ENCODE results near the gene MAP2K6. TPM values are rescaled to one million over a fixed set of nuclear protein-coding genes. Genes with fewer than 3 reads are reported as not detected.
A peak's percentile ranks its signal among the peaks of the same experiment; 100 is the strongest.

Gene MAP2K6
- polyA plus RNA-seq, 1 of the 3 experiments (the other 2 are of a cell fraction): 6.7 TPM

GRCh38 chr17:69539781-69540319 is 125.4 kb downstream of the MAP2K6 start (continued):
- TF ChIP-seq ELF1 (IDR thresholded peaks at IDR 0.05): no peak; the same call in 1 of the 2 replicates
- peak; percentile 92 for TF ChIP-seq FOSL2 (IDR thresholded peaks at IDR 0.05; ENCODE audit: borderline replicate concordance, low read depth)
- TF ChIP-seq ZBTB33 (IDR thresholded peaks at IDR 0.05; ENCODE audit: borderline replicate concordance, low read depth): no peak
- peak in 1 of 2 experiments; percentile 83; a peak in 2 of 4 replicates for TF ChIP-seq EP300 (IDR thresholded peaks at IDR 0.05; ENCODE audit: borderline replicate concordance in 1 of 2, low read depth in 1 of 2, low read length in 1 of 2)
- TF ChIP-seq POLR2AphosphoS5 (IDR thresholded peaks at IDR 0.05; ENCODE audit: low read depth, low read length): peak; percentile 57
- peak; percentile 88 for TF ChIP-seq FOXM1 (IDR thresholded peaks at IDR 0.05; ENCODE audit: low read depth)
- TF ChIP-seq NFIC (IDR thresholded peaks at IDR 0.05; ENCODE audit: borderline replicate concordance): peak; percentile 53
- no peak for TF ChIP-seq NRF1 (IDR thresholded peaks at IDR 0.05; ENCODE audit: low read depth, low read length)
- no peak for TF ChIP-seq CTCF (IDR thresholded peaks at IDR 0.05)
- no peak for TF ChIP-seq TAF1 (IDR thresholded peaks at IDR 0.05; ENCODE audit: borderline replicate concordance, low read depth, low read length)
- peak; percentile 87 for TF ChIP-seq PBX3 (IDR thresholded peaks at IDR 0.05)
- peak; percentile 89 for TF ChIP-seq TCF12 (IDR thresholded peaks at IDR 0.05)
- peak; percentile 82 for TF ChIP-seq RXRA (IDR thresholded peaks at IDR 0.05; ENCODE audit: borderline replicate concordance, low read depth)
- no peak for TF ChIP-seq GATA2 (CRISPR knock-in tag; IDR thresholded peaks at IDR 0.05)
- TF ChIP-seq MAX (IDR thresholded peaks at IDR 0.05; ENCODE audit: low read depth): no peak; the same call in 1 of the 2 replicates
- TF ChIP-seq FOXJ3 (CRISPR knock-in tag; IDR thresholded peaks at IDR 0.05): no peak
- TF ChIP-seq TEAD4 (IDR thresholded peaks at IDR 0.05; ENCODE audit: borderline replicate concordance, insufficient read depth): peak; percentile 60; the same call in 1 of the 2 replicates
- TF ChIP-seq SMC3 (IDR thresholded peaks at IDR 0.05; ENCODE audit: low read depth, low read length): no peak
- peak; percentile 90 for TF ChIP-seq JUND (IDR thresholded peaks at IDR 0.05)
- TF ChIP-seq SIN3A (IDR thresholded peaks at IDR 0.05; ENCODE audit: borderline replicate concordance, low read depth, low read length): no peak
